HG03432 (cell line): ENCODE measurements around the gene RNF224.
A peak's percentile ranks its signal among the peaks of the same experiment; 100 is the strongest.

Experiments used
- ATAC-seq: cut with Tn5 transposase; IDR thresholded peaks from one replicate; pipeline ENCODE4 v1.9.1; 2021; ENCODE audit warnings: mild to moderate bottlenecking, moderate library complexity; ENCODE audit not compliant: unreplicated experiment

The RNF224 gene

DNA sequence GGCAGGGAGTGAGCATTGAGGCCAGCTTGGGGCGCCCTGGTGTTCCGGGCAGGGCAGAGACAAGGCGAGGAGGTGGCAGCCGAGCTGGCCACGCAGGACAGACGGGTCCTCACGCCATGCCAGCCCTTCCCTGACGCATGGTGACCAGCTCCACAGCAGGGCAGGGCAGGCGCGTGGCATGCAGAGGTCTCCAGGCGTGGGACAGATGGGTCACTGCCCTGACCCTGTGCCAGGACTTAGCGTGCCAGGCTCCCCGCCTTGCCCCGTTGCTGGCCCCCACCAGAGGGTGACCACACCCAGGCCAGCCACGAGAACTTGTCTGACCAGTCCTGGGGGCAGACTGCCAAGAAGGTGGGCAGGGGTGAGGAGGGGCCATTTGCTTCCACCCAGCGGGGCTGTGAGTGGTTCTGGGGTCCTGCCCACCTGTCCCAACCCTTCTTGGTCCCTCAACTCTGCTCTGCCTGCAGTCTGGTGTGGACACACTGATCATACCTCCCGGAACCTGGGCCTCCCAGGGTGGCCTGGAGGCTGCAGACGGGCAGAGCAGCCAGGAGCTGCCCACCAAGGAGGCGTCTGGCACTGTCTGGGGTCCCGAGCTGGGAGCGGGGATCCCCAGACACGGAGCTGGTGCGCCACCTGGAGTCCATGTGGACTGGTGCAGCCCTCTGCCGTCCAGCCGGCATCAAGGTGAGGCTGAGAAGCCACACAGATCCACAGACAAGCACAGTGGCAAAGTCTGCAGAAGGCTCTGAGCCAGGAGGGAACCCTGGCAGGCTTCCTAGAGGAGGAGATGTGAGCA lies at the start of gene RNF224:
Gene RNF224 (plus strand): TSS at position 449 of the 799 bp plus-strand sequence. CDS start 834 bp downstream, outside the sequence.
- no peak for ATAC-seq

DNA sequence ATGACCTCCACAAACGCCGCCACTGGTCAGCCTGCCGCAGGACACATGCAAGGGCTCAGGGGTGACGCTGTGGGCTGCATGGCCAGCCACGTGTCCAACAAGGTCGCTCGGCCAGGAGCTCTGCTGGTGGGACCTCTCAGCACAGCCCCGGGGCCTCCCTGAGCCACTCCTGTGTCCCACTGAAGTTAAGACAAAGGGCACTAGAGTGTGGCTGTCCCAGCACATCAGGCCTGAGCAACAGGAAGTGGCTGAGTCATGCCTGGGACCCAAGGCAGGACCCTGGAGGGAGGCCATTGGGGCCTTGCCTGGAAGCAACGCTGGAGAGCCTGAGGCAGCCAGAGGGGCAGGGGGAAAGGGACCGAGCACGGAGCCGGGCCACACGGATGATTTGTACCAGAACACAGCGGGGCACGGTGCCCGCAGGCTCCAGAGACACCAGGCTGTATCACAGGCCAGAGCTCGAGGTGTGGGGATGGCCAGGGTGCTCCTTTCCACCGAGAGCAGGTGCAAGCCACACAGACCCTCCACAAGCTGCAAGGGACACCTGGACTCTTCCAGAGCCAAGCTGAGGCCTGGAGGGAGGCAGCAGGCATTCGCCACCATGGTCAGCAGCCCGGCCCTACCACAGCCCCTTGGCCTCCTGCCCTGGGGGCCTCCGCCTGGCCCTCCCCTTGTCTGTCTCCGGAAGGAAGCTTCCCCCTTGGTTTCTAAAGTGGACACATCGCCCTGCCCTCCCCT lies 48.9 kb upstream of the RNF224 start:
- ATAC-seq, result no peak

DNA sequence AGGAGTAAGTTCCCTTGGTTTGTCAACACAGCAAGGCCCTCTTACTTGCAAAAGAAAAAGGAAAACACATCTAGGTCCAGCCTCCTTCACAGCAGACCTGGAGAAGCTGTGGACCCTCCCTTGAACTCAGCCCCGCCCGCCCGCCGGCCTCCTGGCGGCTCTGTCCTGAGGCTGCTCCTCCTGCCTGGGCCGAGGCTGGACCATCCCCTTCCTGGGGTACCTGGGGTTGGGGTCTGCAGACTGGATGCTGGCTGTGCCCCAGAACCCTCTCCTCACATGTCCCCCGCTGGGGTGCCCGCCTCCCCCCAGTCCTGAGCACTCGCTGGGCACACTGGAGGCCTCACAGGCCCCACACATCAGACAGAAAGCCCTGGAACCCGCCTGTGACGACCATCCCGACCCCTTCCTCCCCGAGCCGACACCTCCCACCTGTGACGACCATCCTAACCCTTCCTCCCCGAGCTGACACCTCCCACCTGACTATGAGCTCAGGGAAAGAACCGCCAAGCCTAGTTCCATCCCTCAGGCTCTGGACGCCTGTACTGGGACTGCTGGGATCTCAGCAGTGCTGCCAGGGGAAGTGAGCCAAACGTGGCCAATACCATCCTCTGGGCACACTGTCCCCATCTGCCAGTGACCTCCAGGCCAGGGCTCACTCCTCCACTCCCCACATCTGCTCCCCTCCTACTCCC lies 48.2 kb upstream of the RNF224 start:
- ATAC-seq, result no peak

DNA sequence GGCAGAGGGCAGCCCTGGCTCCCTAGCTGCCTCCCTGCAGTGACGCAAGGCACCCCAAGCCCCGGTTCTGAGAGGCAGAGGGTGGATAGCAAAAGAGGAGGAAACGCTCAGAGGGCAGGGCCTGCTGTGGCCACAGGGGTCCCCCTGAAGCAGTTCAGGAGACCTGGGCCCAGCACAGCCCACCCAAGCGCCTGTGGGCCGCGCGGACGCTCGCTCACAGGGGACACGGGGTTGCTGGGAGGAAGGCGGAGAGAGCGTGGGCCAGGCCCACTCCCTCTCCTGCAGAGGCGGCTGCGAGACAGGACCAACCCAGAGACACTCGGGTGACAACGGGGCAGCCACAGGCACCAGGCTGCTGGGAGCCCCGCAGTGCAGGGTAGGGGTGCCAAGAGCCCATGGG lies 47.5 kb upstream of the RNF224 start:
- no peak for ATAC-seq

DNA sequence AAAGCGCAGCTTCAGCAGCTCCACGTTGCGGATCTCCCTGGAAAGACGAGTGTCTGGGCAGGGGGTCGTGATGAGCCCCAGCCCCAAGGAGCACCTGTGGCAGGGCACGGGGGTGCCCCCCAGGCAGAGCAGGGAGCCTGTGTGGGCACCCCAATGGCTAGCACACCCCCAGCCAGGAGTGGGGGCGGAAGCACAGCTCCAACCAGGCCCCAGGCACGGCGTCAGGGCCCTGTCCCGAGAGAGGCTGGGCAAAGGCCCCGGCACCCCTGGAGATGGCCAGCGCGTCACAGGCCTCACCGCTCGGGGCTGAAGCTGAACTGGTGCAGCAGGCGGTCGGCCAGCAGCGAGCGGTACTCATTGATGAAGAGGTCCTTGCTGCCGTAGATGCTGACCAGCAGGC lies 46.8 kb upstream of the RNF224 start:
- no peak for ATAC-seq

DNA sequence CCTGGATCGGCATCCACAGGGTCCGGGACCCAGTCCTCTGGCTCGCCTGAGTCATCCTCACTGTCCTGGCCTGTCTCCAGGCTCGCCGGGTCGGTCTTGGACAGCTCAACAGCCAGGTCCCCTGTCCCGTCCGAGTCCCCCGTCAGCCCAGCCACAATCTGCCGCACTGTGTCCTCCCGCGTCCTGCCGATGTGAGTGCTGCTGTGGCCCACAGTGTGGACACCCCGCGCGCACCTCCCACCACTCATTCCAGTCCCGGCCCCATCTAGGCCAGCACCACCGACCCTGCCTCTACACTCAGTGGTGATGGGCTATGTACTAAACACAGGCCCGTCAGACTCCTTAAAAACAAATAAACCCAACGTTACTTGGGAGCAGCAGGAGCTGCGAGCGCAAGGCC lies 45.6 kb upstream of the RNF224 start:
- ATAC-seq, result no peak

DNA sequence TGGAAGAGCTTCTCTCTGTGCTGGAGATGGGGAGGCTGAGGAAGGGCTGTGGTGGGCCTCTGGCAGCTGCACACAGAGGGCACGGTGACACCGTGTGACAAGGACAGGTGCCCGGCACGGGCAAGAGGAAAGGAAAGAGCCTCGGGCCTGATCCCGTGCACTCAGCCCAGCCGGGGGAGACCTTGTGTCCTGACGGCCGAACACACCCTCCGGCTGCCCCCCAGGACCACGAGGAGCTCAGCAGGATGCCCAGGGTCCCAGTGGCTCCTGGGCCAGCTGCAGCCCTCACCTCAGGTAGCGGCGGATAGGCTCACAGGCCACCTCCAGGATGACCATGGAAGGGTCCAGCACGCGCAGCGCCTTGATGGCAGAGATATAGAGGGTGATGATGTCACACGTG lies 44.5 kb upstream of the RNF224 start:
- no peak for ATAC-seq

DNA sequence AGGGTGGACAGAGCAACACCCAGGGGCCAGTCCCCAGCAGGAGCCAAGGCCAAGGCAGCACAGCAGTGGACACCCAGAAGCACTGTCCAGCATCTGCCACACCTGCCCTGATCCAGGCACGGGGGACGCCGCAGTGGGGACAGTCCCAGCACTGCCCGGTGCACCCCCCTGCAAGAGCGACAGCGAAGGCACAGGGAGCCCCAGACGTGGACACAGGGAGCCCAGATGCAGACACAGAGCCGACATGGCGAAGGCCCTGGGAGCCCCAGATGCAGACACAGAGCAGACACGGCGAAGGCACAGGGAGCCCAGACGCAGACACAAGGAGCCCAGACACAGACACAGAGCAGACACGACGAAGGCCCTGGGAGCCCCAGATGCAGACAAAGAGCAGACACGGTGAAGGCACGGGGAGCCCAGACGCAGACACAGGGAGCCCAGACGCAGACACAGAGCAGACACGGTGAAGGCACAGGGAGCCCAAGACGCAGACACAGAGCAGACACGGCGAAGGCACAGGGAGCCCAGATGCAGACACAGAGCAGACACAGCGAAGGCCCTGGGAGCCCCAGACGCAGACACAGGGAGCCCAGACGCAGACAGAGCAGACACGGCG lies 43.2 kb upstream of the RNF224 start:
- no peak for ATAC-seq

DNA sequence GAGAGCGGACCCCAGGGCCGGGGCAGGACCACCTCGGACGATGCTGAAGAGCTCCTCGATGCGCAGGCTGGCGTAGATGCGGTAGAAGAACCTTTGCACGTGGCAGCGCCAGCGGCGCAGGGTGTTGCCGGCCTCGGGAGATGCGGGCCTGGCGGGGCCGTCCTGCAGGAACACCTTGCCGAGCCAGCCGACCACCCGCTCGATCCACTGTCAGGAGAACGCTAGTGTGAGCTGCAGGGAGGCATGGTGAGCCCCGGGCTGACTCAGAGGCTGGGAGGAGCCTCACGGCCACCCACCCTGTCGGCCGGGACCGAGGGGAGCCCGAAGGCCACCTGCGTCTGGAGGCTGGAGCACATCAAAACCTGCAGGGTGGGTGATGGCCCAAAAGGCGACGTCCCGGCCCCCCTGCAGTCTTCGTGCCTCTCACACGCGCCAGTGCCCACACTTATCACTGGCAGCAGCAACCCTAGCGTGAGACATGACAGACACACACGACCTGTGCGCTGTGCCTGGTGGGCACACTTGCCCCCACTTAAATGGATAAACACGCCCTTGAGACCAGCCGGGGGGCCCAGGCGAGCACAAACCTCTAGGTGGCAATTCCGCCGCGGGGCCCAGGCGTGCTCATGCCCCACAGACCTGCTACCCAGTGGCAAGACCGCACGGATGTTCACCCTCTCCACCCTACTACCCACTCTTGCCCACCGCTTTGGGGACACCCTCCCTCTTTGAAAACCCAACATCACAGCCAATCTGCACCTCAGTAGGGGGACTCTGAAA lies 42.2 kb upstream of the RNF224 start:
- no peak for ATAC-seq

DNA sequence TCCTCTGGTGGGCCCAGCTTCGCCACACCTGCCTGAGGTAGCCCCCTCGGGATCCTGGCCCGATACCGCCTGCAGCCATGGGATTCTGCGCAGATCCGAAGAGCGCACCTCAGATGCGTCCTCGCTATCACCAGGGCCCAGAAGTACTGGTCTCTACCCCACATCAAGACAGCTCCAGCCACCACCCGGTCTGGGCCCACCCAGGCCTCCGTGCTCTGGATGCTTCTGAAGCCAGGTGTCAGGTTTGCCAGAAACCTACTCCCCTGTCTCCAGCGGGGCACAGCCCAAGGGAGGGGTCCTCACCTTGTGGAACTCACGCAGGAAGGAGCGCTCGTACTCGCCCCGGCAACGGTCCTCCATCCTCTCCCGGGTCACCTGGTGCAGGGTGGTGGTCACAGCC lies 41.4 kb upstream of the RNF224 start:
- no peak for ATAC-seq

DNA sequence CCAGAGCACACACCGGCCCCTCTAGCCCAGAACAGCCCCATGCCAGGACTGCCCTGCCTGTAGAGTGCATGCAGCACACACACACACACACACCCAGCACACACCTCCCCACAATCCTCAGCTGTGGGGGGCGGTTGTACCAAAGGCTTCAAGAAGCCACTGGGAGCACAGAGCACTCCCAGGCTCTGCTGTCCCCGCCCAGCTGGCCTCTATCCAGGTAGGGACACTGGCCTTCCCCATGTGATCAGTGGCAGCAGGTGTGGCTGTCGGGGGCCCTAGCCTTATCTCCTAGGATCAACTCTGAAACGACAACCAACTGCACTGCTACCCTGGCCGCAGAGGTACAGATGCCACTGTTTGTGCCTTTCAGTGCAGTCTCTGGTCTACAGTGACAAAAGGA lies 40.9 kb upstream of the RNF224 start:
- ATAC-seq, result no peak

DNA sequence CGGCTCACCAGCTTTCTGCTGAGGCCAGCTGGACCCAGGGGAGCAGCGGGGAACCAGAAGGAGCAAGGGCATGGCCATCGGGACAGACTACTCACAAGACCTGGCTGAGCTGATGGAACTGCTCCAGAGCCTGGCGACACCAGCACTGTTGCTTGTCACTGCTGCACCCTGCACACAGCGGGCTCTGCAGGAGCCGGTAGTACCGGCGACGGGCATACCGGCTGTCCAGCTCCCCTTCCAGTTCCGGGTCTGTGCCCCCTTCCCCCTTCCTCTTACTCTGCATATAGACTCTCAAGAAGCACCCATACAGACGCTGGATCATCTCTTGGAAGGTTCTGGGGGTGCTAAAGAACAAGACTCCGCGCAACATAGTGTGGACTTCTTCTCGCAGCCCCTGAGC lies 39.9 kb upstream of the RNF224 start:
- no peak for ATAC-seq

DNA sequence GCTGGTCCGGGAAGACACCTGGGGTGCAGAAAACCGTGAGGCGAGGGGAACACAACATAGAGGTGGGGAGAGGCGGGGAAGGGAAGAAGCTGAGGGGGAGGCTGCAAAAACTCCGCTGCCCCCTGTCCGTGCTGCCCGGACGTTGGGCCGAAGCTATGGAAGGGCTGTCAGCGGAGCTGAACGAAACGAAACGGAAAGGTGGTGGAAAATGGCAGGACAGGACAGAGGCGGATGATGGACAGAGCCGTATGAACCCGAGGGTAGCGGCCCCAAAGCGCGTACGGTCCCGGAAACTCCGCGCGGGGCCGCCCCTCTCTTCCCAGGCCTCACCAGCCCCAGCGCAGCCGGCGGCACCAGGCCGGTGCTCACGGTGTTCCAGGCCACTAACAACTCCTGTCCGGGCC lies 39.2 kb upstream of the RNF224 start:
- ATAC-seq, result no peak

DNA sequence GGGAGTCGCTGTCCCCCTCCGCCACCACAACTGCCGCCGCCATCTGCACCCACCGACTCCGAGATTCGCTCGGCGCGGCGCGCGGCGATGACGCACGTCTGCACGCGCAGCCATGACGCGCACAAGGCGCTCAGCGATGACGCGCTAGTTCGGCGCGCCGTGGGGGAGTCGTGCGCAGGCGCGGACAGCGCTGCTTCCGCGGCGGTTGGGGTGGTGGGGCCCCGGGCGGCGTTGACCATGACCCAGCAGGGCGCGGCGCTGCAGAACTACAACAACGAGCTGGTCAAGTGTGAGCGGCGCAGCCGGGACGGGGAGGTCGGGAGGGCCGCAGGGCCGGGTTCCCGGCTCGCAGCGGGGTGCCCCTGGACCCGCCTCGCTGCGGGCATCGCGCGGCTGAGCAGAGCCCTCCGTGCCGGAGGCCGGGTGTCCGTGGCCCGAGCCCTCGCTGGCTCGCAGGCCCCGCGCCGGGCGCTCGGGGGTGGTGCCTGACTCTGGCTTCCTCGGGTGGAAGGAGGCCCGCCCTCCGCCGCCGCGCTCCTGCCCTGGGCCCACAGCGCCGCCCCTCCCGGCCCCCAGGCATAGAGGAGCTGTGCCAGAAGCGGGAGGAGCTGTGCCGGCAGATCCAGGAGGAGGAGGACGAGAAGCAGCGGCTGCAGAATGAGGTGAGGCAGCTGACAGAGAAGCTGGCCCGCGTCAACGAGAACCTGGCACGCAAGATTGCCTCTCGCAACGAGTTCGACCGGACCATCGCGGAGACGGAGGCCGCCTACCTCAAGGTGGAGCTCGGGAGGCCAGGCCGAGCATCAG lies 38.6 kb upstream of the RNF224 start, which contains the start of the genes ANAPC2 and SSNA1:
Gene ANAPC2 (minus strand): TSS at position 71 of the 807 bp plus-strand sequence. CDS start 28 bp downstream, at position 43.
Gene SSNA1 (plus strand): TSS at position 187 of the 807 bp plus-strand sequence. CDS start 51 bp downstream, at position 238.
- peak; percentile 77 for ATAC-seq

DNA sequence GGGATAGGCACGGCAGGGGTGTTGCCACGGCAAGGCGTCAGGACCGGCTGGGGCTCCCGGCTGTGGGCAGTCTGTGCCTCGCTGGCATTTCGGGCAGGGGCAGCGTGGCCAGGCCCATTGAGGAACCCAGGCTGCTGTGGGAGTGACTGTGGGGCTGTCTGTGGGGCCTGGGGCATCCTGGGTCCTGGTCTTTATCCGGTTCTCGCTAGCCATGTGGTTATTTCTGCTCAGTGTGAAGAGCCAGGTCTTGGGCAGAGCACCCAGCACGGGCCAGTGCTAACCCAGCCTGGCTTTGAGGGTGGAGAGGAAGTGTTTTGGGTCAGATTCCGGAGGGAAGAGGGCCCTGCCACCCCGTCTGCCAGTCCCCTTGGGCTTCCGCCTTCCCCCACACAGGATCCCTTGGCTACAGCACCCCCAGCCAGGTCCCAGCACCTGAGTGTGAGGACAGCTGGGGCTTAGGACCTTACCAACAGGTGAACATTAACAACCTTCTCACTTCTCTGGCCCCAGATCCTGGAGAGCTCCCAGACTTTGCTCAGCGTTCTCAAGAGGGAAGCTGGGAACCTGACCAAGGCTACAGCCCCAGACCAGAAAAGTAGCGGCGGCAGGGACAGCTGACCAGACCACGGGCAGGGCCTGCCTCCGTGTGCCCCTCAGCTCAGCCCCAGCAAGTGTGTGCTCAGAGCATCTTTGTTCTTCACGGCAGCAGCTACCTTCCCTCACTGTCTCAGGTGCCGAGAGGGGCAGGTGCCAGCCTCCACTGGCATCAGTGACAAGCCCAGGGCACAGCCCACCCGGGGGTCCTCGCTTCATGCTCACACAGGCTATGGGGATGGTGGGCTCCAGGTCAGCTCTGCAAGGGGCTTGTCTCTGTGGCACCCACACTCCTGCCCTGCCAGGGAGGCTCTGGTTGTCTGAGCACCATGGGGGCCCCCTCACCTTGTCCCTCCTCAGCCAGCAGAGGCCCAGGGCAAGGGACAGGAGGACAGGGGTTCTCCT lies 37.7 kb upstream of the RNF224 start:
- ATAC-seq, result no peak

DNA sequence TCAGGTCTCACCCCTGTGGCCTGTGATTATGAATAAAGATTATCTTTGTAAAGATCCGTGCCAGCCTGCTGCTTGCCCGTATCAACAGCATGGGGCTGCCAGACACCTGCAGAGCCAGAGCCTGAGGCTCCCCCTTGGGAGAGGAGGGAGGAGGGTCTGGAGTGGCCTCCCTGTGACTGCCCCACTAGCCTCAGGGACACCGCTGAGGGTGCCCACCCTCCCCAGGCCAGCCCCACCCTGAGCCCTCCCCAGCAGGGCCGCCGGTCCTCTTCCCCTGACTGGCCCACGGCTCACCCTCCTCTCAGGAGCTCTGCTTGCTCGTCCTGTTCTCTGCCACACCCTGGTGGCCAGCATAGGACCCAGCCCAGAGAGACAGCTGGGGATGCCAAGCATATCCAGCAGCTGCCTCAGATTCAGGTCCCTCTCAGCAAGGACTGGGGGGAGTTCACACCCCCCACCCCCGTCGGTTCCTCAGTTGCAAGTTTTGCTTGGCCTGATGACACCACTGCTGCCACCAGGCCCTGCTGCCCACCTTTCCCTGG lies 36.9 kb upstream of the RNF224 start:
- no peak for ATAC-seq

DNA sequence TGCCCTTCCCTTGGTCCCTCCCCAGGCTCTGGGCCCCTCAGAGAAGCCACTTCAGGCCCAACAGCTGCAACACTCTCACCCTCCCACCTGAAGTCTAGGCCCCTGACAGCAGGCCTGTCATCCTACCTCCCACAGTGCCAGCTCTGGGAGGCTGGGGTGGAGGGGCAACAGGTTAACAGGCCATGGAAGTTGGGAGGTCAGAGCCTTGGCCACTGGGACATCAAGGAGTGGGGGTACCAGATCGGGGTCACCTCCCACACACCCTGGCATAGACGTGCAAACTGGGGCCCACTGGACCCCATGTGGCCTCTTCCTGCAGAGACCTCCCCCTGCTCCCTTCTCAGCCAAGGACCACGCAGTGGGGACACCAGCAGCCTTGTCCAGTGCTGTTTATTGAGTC lies 36.1 kb upstream of the RNF224 start:
- no peak for ATAC-seq
